NCI-H2196 (cell line): ENCODE results near the gene TLR2.

Source experiments
- DNase-seq: peaks from one replicate; lab custom pipeline; 2025; ENCODE audit not compliant: unreplicated experiment; lab: John Stamatoyannopoulos, UW

The TLR2 gene

GRCh38 chr4:153684182-153684970 is at the start of gene TLR2:
TLR2 (plus strand) TSS chr4:153684280; CDS start chr4:153702908, 18,628 bp downstream.
- peak; percentile 1 for DNase-seq

GRCh38 chr4:153634738-153635353 is 49.2 kb upstream of the TLR2 start:
- no peak for DNase-seq

GRCh38 chr4:153635846-153636245 is 48.2 kb upstream of the TLR2 start:
- DNase-seq = no peak

- DNase-seq = no peak
These were observed 46.9 kb upstream of the TLR2 start for GRCh38 chr4:153637201-153637600.

GRCh38 chr4:153638011-153638410 is 46.1 kb upstream of the TLR2 start:
- no peak for DNase-seq

GRCh38 chr4:153638999-153639398 is 45.1 kb upstream of the TLR2 start:
- no peak for DNase-seq

- DNase-seq = no peak
These were observed 44.0 kb upstream of the TLR2 start for GRCh38 chr4:153639833-153640802.

GRCh38 chr4:153641532-153641931 is 42.5 kb upstream of the TLR2 start:
- no peak for DNase-seq

GRCh38 chr4:153643406-153644383 is 40.4 kb upstream of the TLR2 start:
- DNase-seq = peak; percentile 21

- no peak for DNase-seq
These were observed 38.9 kb upstream of the TLR2 start for GRCh38 chr4:153645183-153645582.

- no peak for DNase-seq
These were observed 37.8 kb upstream of the TLR2 start for GRCh38 chr4:153646261-153646660.

- no peak for DNase-seq
These were observed 37.1 kb upstream of the TLR2 start for GRCh38 chr4:153646978-153647377.

- no peak for DNase-seq
These were observed 36.1 kb upstream of the TLR2 start for GRCh38 chr4:153647975-153648374.

GRCh38 chr4:153649572-153649991 is 34.5 kb upstream of the TLR2 start:
- DNase-seq = no peak

GRCh38 chr4:153651116-153651515 is 33.0 kb upstream of the TLR2 start:
- DNase-seq = no peak

- DNase-seq = no peak
These were observed 32.5 kb upstream of the TLR2 start for GRCh38 chr4:153651587-153651986.

GRCh38 chr4:153652051-153652784 is 31.9 kb upstream of the TLR2 start:
- no peak for DNase-seq

- DNase-seq = no peak
These were observed 29.0 kb upstream of the TLR2 start for GRCh38 chr4:153655002-153655541.

- no peak for DNase-seq
These were observed 28.2 kb upstream of the TLR2 start for GRCh38 chr4:153655928-153656327.
